Suprapubic skin (tissue), 4 donors: Measurements from ENCODE around the gene CST2.

ENCODE experiments used
- CTCF ChIP-seq, 2 donors: fragments of 200-600 bp in 1 of 2; fragments of 450-650 bp in 1 of 2; sonication (generic) in 1 of 2; IDR thresholded peaks; one replicate each; pipeline ENCODE4 v1.5.1; 2016 to 2019; ENCODE audit warnings: antibody characterized with exemption in 2 of 2, mild to moderate bottlenecking in 1 of 2, moderate library complexity in 1 of 2
- POLR2A ChIP-seq, 2 donors: fragments of 450-650 bp; IDR thresholded peaks; one replicate each; pipeline ENCODE4 v1.6.1; 2017; ENCODE audit warnings: antibody characterized with exemption in 2 of 2, mild to moderate bottlenecking in 2 of 2, moderate library complexity in 2 of 2
- POLR2AphosphoS5 ChIP-seq, 3 donors: sonication (generic); formaldehyde crosslinking; IDR thresholded peaks; one replicate each; pipeline ENCODE4 v1.6.1; 2017; ENCODE audit warnings: antibody characterized with exemption in 3 of 3

GRCh38 chr20:23783447-23783846 lies 43.1 kb downstream of the CST2 start:
- TF ChIP-seq POLR2AphosphoS5 (IDR thresholded peaks at IDR 0.05) (no peak), POLR2A (IDR thresholded peaks at IDR 0.05) (no peak), CTCF (IDR thresholded peaks at IDR 0.05) (no peak)
